A673 (cell line): ENCODE measurements around the gene IRF2.

Source experiments
- CTCF ChIP-seq: fragments of 300-800, 200-600 bp; sonication (generic); conservative IDR thresholded peaks from 2 replicates; pipeline ENCODE4 v1.5.1; 2017; ENCODE audit warnings: low read depth, mild to moderate bottlenecking, antibody characterized with exemption, low read length, moderate library complexity, mixed read lengths
- EZH2 ChIP-seq: fragments of 200-600 bp; sonication (generic); IDR thresholded peaks from 2 replicates; pipeline ENCODE4 v1.6.1; 2017; ENCODE audit warnings: borderline replicate concordance, low read depth, mild to moderate bottlenecking, mixed read lengths, antibody characterized with exemption, low read length; ENCODE audit not compliant: poor library complexity, severe bottlenecking

GRCh38 chr4:184466634-184467033, 7.7 kb downstream of the IRF2 start:
- TF ChIP-seq CTCF (no peak), EZH2 (no peak)
